NOMO-1 (cell line): ENCODE results near the gene B4GALT4.

Source experiments
- DNase-seq, 2 experiments: peaks; one replicate each; lab custom pipeline; 2025; ENCODE audit not compliant: unreplicated experiment in 2 of 2; lab: John Stamatoyannopoulos, UW

B4GALT4 gene

DNA sequence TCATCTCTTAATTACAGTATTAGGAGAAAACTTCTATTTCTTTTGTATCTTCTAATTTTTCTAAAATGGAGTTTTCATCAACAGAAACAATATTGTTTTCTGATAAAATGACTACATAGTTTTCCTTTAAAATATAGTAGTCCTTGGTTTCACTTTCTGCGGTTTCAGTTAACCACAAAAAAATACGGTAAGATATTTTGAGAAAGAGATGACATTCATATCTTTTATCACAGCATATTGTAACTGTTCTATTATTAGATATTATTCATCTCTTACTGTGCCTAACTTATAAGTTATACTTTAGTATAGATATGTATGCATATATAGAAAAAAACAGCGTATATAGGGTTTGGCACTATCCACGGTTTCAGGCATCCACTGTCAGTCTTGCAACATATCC, 2.3 kb downstream of the B4GALT4 start:
- no peak for DNase-seq

DNA sequence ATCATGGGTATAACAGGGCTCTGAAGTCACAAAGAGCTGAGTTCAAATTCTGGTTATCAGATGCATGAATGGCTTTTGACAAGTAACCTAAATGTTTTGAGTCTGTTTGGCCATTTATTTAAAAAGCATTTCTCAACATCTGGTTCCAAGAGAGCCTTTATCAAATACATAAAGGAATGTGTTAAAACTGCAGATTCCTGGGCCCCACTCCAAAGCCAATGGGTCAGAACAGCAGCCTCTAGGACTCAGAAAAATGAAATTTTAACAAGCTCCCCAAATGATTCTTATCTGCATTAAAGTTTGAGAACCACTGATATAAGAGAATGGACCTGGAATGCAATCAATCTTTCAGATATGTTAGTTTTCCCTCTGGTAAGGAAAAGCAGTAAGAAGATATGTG, 3.4 kb downstream of the B4GALT4 start:
- no peak for DNase-seq

DNA sequence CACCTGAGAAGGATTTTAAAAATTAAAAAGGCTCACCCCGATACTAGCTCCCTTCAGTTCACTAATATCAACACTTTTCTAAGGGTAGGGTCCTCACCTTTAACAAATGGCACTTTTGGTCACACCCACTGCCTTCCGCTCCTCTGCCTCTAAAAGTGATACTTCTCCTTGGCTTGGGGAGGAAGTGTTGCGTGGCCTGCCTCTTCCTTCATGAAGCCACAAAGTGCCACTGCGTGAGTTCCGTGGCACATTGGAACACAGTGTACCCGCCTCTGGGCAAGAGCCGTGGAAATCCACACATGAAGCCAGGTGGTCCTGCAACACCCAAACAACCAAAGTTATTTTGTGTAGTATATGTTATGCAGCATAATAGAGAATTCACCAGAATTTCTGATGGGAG, 3.9 kb downstream of the B4GALT4 start:
- no peak for DNase-seq

DNA sequence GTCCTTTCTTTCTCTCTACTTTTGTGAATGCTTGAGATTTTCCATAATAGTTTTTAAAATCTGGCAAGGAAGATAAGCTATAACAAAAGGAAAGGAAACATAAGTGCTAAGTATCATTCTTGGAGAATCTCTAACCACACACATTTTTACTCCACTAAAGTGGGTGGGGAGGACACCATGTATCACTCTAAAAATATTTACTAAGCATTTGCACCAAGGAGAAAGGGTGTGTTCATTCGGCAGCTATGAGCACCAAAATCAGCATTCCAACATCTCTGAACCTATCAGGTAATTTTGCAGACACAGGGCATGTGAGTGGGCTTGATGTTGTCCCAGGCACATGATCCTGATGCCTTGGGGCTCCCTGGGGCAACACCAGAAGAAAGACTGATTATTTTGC, 5.5 kb downstream of the B4GALT4 start:
- DNase-seq: no peak

DNA sequence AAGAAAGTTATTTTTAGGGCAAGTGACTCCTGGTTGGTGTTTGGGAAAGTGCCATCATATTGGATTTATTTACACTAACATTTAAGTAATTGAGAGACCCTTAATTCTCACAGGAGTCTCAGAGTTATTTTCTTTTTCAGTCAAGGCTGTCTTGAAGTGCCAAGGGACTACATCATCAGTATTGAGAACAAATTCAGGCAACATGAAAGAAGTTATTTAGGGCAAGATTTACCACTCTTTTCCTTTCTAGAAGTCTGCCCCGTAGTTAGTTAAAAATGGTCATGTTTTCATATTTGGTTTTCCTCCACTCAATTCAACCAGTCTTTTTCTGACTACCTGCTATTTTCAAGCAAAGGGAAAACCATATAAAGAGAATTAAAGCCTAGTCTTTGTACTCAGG, 6.1 kb downstream of the B4GALT4 start:
- no peak for DNase-seq

DNA sequence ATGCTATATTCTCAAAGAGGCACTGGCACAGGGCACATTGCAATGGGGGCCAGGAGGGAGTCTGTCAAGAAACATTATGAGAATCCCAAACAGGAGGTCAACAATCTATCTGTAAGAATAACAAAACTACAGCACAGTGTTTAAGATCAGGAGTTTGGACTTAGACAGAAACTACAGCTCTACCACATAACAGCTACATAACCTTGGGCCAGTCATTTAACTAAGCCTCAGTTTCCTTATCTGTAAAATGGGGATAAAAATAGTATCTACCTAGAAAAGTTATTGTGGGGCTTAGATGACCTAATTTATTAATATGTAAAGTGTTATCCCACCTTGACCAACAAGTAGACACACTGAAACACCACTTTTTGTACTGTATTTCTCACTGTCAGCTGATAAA, 9.9 kb downstream of the B4GALT4 start:
- no peak for DNase-seq

DNA sequence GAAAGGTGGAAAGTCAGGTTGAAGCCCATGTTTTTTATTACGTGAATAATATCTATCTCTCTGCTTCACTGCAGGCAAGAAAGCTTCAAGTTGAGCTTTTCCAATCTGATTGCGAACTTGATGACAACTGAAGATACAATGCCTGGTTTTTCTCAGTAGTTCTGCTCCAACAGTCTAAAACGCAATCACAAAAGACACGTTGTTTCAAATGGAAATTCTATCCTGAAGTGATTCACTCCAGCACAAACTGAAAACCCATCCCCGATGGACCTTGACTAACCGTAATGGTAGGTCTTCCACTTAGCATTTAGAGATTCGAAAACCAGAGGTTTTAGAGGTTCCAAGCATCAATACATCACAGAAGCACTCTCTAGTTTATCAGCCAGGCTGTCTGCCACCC, 10.6 kb downstream of the B4GALT4 start:
- DNase-seq: no peak

DNA sequence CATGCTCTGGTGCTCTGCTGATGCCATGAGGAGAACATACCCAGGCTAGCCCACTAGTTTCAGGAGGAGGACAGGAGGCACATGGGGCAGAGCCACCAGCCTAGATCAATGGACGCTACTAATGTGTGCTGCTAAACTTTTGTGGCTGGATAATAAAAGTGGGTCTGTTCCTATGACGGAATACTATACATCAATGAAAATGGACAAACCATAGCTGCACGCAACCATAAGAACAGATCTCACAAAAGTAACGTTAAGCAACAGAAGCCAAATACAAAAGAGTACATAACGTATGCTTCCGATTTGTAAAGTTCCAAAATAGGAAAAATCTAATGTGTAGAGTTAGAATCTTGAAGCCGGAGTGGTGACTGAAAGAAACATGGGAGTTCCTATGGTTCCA, 11.5 kb downstream of the B4GALT4 start:
- no peak for DNase-seq

DNA sequence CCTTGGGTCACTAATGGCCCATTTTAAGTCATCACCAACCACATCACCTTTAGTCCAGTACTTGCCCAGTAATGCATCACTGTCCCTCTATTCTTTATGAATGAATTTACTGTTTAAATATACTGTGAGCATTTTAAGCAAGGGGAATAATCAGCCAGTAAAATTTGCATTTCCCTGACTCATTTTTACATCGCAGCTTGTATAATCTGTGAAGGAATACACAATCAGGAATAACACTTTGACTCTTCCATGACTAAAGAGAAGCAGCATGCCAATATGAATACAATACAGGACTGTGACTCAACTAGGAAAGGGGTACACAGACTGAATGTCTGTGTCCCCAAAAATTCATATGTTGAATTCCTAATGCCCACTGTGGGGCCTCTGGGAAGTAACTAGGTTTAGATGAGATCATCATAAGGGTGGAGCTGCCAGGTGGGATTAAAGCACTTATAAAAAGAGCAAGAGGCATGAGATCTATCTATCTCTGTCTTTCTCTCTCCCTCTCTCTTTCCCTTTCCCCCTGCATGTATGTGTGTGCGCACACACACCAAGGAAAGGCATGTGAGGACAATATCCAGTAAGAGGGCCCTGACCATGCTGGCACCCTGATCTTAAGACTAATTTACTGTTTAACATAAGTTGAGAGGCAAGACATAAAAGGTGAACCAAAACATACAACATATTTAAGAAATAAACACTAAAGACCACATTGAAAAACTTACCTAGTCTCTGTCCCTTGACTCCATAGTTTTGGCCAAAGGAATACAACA, 12.1 kb downstream of the B4GALT4 start:
- DNase-seq: no peak

DNA sequence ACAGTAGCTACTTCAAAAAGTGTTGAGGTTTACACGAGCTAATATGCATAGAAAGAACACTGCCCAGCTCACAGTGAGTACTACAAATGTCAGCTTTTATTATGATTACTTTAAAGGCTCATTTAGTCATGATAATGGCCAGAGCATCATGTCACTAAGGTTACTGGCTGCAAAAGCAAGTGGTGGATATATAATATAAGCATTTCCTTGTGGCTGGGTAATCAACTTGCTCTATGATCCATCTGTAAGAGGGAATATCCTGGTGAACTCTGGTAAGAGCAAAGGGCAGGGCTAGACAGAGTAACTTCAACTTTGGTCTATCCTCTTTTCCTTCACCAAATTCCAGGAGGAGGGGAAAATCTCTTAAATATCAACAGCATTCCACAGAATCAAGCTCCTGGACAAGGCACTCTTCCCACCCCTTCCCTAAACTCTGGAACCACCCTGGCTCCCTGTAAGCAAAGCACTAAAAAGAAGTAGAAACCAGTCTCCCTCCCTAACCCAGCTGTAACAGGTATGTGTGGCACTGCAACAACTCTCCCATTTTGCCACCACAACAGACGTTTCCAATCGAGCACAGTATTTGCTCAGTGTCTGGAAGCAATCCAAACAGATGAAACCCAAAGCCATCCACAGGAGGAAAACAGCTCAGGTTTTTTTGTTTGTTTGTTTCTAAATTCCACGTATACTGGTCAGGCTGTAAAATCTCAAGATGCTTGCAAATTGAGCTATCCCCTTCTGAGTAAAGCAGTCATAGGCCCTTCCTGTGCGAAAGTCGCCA, 13.4 kb downstream of the B4GALT4 start:
- DNase-seq: no peak

DNA sequence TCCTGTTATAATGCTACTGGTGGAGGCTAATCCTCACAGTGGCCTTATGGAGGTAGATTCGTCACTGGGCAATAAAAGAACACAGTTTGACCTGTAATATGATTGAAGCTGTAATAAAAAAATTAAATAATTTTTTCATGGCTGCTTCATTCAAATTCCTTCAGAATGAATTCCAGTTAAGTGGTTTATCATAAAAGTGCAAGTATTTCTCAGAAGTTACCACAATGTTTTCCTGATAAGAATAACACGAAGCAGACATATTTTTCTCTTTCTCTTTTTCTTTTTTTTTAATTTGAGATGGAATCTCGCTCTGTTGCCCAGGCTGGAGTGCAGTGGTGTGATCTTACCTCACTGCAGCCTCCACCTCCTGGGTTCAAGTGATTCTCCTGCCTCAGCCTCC, 15.6 kb downstream of the B4GALT4 start:
- no peak for DNase-seq

DNA sequence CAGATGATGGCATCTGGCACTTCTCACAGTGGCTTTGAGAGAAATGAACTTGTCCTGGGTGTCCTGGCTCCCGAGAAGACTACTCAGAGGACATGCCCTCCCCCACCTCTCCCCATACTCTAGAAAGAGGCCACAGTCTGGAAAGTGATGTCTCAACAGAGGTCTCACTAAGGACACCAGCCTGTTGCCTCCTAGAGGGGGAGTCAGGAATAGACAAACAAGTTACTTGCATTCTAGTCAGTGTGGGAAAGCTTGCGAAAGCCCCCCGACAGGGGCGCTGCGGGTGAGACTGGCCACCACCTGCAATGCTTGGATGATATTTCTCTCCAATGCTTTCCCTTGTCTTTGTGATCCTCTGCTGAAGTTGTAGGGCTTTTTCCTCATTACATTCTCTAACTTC, 17.2 kb downstream of the B4GALT4 start:
- DNase-seq: no peak

DNA sequence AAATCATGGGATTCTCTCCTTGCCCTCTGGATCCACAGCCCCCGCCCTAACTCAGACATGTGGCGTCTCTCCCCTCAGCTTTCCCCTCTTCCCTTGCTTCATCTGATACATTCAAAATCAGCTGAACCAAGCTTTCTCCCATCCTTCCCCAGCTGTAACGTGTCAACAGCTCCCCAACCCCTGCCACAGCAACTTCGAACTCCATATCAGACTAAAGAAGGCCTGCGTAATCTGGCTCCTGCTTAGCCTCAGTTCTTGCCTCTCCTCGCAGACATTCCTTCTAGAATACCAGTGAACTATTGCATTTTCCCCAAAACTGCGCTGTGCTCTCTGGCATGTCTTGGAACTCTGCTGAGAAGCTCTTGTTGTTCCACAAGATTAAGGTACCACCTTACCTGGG, 18.3 kb downstream of the B4GALT4 start:
- DNase-seq: no peak

DNA sequence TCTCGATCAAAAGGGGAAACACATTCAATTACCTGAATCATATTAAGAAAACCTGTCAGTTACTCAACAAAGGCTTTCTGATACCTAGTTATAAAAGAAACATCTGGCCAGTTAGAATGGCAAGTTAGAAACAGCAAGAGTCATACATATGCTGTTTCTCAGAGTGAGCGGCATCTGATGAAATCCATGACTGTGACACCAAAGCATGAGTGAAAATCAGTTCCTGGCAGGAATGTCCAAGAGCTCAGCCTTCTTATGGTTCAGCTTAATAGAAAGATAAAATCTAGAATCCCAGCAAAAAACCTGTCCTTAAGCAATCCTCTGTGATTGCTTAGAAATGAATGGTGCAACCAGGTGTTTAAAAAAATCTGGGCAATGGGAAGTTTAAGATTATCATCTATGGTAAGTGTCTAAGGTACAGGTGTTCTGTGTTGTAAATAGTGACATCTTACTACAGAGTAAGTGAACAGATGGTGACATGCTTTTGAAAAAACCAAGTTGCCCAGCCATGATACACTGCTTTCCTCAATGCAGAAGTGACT, 18.8 kb downstream of the B4GALT4 start:
- no peak for DNase-seq

DNA sequence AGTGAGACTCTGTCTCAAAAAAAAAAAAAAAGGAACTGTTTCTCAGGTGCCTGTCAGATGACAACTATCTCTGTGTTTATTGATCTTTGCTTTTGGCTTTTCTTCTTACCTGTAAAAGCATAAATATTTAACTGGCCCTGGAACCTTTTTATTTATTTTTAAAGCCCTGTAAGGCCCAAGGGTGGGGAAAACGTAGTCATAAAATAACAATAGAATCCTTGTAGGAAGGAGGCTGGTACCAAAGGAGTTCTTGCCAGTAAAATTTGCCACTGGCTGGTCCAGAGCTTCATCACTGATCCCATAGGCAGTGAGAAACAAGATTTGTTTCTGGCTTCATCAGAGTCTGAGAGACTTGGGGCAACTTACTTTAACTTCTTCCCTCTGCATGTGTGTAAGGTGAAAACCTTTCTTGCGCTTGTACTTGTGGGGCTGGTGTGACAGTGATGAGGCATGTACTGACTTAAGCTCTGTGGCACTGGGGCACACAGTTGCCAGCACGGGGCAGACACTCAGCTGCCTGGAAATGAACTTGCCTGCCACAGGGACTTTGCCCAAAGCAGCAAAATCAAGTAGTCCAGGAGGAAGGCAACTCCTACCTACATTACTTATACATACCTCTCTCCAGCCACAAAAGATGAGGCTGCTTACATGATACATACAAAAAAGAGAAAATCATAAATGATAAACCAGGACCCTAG, 19.6 kb downstream of the B4GALT4 start:
- DNase-seq: no peak

DNA sequence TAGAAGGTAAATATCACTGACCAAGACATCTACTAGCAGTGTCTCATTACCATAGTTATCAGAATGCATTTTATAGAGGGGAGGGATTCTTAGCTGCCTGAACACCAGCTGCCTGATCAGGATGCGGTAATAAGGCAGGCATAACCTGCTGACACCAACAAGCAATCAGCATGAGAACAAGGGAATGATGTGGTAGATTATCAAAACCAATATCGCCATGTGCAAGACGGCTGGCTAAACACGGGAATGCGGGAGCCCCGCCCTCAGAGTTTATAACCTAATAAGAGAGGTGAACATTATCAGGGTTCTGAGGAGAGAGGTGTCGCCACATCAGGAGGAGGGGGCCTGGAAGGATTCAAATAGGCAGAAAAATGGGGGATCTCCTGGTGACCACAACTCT, 20.5 kb downstream of the B4GALT4 start:
- DNase-seq: no peak

DNA sequence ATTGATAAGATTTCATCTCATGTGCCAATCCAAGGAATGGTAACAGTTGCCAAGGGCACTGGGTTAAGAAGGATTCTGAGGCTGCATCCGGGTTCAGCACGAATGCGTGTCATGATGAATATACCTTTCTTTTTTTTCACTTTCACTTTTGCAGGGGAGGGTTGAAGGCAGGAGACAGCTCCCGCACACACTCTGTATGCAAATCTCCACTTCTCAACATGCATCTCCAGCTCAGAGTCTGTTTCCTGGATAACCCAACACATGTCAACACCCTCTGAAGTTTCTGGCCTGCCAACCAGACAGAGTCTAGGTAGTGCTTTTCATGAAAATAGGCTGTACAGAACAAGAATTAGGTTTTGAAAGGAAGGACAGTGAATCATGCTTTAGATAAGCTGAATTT, 21.6 kb downstream of the B4GALT4 start:
- DNase-seq: no peak

DNA sequence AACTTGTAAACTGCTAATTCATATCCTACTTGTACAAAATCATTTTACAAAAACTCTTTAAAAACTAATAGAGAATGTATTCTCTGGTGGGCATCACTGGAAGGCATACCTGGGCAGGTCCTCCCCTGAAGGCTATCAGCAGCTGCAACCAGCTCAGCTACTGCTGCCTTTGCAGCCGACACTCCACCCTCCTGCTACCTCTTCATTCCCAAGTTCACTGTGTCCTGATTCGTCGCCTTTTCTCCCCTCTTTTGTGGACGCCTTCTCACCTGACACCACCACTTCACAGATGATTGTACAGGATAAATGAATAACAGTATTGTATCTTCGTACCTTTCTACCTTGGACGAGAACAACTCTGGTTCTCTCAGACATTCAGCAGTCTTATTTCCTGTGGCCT, 28.9 kb downstream of the B4GALT4 start:
- no peak for DNase-seq

DNA sequence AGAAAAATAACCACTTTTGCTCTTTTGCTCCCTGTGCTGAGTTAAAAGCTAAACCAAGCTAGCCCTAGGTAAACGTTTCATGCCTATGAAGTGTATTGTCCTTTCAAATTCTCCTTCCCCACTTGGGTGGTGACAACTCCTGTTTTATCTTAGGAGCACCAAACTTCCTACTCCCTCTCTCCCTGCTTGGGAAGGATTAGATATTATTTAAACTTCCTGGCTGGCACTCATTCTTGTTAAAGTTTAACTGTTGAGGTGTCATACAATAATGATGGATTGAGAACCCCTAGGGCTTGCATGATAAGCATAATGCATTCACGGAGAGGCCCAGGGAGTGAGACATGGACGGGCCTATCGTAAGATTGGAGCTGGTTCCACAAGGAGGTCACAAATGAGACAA, 29.5 kb downstream of the B4GALT4 start:
- DNase-seq: no peak

DNA sequence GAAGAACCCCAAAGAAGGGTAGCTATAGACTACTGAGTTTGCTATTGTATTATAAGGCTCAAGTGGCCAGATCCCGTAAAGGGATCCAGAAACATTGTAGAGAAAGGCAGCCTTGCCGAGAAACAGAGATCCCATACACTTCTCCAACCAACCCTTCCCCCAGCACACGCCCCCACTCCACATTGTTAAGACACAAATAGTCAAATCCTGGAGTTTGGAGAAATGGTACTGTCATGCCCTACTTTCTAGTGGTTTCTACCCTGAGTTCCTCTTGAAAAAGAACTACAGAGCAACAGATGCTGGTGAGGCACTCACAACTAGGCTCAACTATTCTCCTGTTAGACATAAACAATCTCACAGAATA, 33.2 kb downstream of the B4GALT4 start:
- no peak for DNase-seq

DNA sequence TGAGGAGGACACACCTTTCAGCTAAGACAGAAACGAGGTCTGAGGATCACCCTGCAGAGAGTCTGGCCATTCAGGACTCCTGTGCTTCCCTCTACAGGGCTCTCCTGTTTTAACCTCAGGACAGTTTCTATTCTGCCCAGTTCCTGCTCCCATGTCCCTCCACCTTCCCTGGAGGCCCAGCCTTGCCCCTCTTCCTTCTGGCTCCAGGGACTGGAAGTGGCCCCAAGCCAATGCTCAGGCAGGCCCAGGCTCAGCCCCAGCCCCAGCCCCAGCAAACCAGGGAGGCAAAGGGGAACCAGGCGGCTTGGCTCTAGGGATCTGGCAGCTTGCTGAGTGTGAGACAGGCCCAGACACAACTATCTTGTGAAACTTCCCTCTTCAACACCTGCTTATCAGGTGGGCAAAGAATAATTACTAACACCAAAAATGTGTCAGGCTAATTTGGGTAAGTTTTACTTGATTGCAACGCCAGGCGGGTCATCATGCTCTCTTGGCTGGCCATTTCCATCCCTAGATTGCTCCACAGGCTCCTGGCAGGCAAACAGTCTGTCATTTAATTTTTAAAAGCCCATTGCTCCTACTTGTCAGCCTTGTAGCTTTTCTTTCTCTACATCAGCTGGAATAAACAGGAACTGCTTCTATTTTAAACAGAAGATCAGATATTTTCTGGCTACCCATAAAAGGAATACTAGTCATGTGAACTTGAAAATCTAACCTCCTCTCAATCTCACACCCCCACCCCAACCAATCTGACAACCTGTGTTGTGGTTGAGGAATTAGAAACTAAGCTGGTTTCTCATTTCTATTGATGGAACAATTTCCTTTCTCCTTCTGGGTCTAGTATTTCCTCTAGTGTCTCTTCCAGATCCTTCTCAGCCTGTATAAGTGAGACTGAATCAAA, 33.8 kb downstream of the B4GALT4 start:
- DNase-seq: peak; percentile 18 to 43
